ENCODE results near the gene CUL5.

CUL5 gene

GRCh38 chr11:107963091-107963490 lies 45.6 kb upstream of the CUL5 start:
- TF ChIP-seq CTCF (IDR thresholded peaks at IDR 0.05; ENCODE audit: insufficient read depth, low read length, poor library complexity, severe bottlenecking) = no peak
- H3K9ac ChIP-seq (ENCODE audit: low read length) = no peak overlapping the region
- no peaks in the 10 kb centered on the region for H3F3A ChIP-seq (ENCODE audit: insufficient read depth)
- no peak overlapping the region for H2AFZ ChIP-seq (ENCODE audit: low read depth, low read length, severe bottlenecking)
- no peak overlapping the region for H3K27ac ChIP-seq (ENCODE audit: low read depth, low read length)
- no peak overlapping the region for H3K4me3 ChIP-seq (ENCODE audit: insufficient read depth, low read length, poor library complexity, severe bottlenecking)
- H3K9me3 ChIP-seq (ENCODE audit: insufficient read depth, low read length) = no peaks in the 10 kb centered on the region
- no peaks in the 10 kb centered on the region for H3K27me3 ChIP-seq (ENCODE audit: low read length)
- no peaks in the 10 kb centered on the region for H4K20me1 ChIP-seq (ENCODE audit: low read depth, low read length)
- no peaks in the 10 kb centered on the region for H3K36me3 ChIP-seq (ENCODE audit: low read length)
- H3K79me2 ChIP-seq (ENCODE audit: insufficient read depth, low read length) = no peaks in the 10 kb centered on the region
- H3K4me2 ChIP-seq (ENCODE audit: low read depth, low read length, poor library complexity, severe bottlenecking) = no peak overlapping the region
- no peaks in the 10 kb centered on the region for H3K9me2 ChIP-seq (replicated peaks; ENCODE audit: insufficient read depth, low read length)

- H2AFZ ChIP-seq (ENCODE audit: low read depth, low read length, severe bottlenecking) = no peak overlapping the region
- no peaks in the 10 kb centered on the region for H3F3A ChIP-seq (ENCODE audit: insufficient read depth)
- no peaks in the 10 kb centered on the region for H4K20me1 ChIP-seq (ENCODE audit: low read depth, low read length)
- no peak overlapping the region for H3K4me3 ChIP-seq (ENCODE audit: insufficient read depth, low read length, poor library complexity, severe bottlenecking)
- H3K79me2 ChIP-seq (ENCODE audit: insufficient read depth, low read length) = no peaks in the 10 kb centered on the region
- no peak overlapping the region for H3K4me2 ChIP-seq (ENCODE audit: low read depth, low read length, poor library complexity, severe bottlenecking)
- no peaks in the 10 kb centered on the region for H3K9me2 ChIP-seq (replicated peaks; ENCODE audit: insufficient read depth, low read length)
- no peaks in the 10 kb centered on the region for H3K36me3 ChIP-seq (ENCODE audit: low read length)
- no peak for TF ChIP-seq EZH2phosphoT487 (conservative IDR thresholded peaks at IDR 0.05; ENCODE audit: low read length)
- no peak for TF ChIP-seq CTCF (IDR thresholded peaks at IDR 0.05; ENCODE audit: insufficient read depth, low read length, poor library complexity, severe bottlenecking)
- no peaks in the 10 kb centered on the region for H3K27me3 ChIP-seq (ENCODE audit: low read length)
- H3K9me3 ChIP-seq (ENCODE audit: insufficient read depth, low read length) = no peaks in the 10 kb centered on the region
- H3K9ac ChIP-seq (ENCODE audit: low read length) = no peak overlapping the region
- no peak overlapping the region for H3K27ac ChIP-seq (ENCODE audit: low read depth, low read length)
Measured at GRCh38 chr11:107969219-107969618, 39.5 kb upstream of the CUL5 start.

GRCh38 chr11:107970049-107970448 lies 38.6 kb upstream of the CUL5 start:
- no peak overlapping the region for H2AFZ ChIP-seq (ENCODE audit: low read depth, low read length, severe bottlenecking)
- no peak overlapping the region for H3K4me3 ChIP-seq (ENCODE audit: insufficient read depth, low read length, poor library complexity, severe bottlenecking)
- H3K9me2 ChIP-seq (replicated peaks; ENCODE audit: insufficient read depth, low read length) = no peaks in the 10 kb centered on the region
- no peaks in the 10 kb centered on the region for H3K79me2 ChIP-seq (ENCODE audit: insufficient read depth, low read length)
- no peaks in the 10 kb centered on the region for H3K27me3 ChIP-seq (ENCODE audit: low read length)
- no peaks in the 10 kb centered on the region for H4K20me1 ChIP-seq (ENCODE audit: low read depth, low read length)
- no peak overlapping the region for H3K27ac ChIP-seq (ENCODE audit: low read depth, low read length)
- no peaks in the 10 kb centered on the region for H3F3A ChIP-seq (ENCODE audit: insufficient read depth)
- TF ChIP-seq CTCF (IDR thresholded peaks at IDR 0.05; ENCODE audit: insufficient read depth, low read length, poor library complexity, severe bottlenecking) (no peak), EZH2phosphoT487 (conservative IDR thresholded peaks at IDR 0.05; ENCODE audit: low read length) (no peak)
- H3K4me2 ChIP-seq (ENCODE audit: low read depth, low read length, poor library complexity, severe bottlenecking) = no peak overlapping the region
- H3K9me3 ChIP-seq (ENCODE audit: insufficient read depth, low read length) = no peaks in the 10 kb centered on the region
- H3K36me3 ChIP-seq (ENCODE audit: low read length) = no peaks in the 10 kb centered on the region
- no peak overlapping the region for H3K9ac ChIP-seq (ENCODE audit: low read length)

- Histone ChIP-seq H3K79me2 (ENCODE audit: insufficient read depth, low read length) (no peaks in the 10 kb centered on the region), H3K9me2 (replicated peaks; ENCODE audit: insufficient read depth, low read length) (no peaks in the 10 kb centered on the region), H4K20me1 (ENCODE audit: low read depth, low read length) (no peaks in the 10 kb centered on the region), H3K9ac (ENCODE audit: low read length) (no peak overlapping the region), H3K27me3 (ENCODE audit: low read length) (no peaks in the 10 kb centered on the region), H3K4me2 (ENCODE audit: low read depth, low read length, poor library complexity, severe bottlenecking) (no peak overlapping the region), H3K36me3 (ENCODE audit: low read length) (no peaks in the 10 kb centered on the region), H3K4me3 (ENCODE audit: insufficient read depth, low read length, poor library complexity, severe bottlenecking) (no peak overlapping the region), H3F3A (ENCODE audit: insufficient read depth) (no peaks in the 10 kb centered on the region), H3K9me3 (ENCODE audit: insufficient read depth, low read length) (no peaks in the 10 kb centered on the region), H2AFZ (ENCODE audit: low read depth, low read length, severe bottlenecking) (no peak overlapping the region), H3K27ac (ENCODE audit: low read depth, low read length) (no peak overlapping the region)
- no peak for TF ChIP-seq CTCF (IDR thresholded peaks at IDR 0.05; ENCODE audit: insufficient read depth, low read length, poor library complexity, severe bottlenecking)
- TF ChIP-seq EZH2phosphoT487 (conservative IDR thresholded peaks at IDR 0.05; ENCODE audit: low read length) = no peak
Measured at GRCh38 chr11:107973641-107974040, 35.1 kb upstream of the CUL5 start.
